ENCODE results near the gene LIPA.
A peak's percentile ranks its signal among the peaks of the same experiment; 100 is the strongest.

Gene LIPA

DNA sequence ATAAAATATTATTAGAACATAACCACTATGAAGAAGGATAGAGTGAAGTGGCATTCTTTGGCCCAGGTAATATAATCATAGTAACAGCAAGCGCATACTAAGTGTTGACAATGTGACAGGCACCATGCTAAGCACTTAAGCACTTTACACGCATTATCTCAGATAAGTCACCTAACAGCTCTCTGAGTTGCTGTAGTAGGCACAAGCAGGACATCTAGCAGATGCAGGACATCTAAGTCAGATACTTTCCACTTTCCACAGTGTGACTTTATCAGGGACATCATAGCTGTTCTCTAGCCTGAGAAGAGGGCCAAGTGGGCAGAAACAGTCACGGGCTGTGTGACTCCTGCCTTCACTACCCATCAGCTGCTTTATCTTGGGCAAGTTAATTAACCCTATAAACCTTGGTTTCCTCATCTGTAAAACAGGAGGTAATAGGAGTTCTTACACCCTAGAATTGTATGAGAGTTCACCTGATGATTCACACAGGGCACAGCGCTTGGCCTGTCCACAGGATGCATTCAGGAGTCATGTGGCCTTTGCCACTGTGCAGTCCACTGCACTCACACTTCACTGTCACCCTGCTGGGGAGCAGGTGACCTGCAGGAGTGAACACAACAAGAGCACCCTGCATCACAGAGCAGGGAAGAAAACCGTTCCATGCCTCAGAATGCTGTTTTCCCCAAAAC, 12.5 kb downstream of the LIPA start:
- ATAC-seq = no peak

GRCh38 chr10:89237849-89238248, 13.7 kb downstream of the LIPA start:
- no peak for ATAC-seq

GRCh38 chr10:89236226-89236797, 15.3 kb downstream of the LIPA start:
- ATAC-seq = no peak

DNA sequence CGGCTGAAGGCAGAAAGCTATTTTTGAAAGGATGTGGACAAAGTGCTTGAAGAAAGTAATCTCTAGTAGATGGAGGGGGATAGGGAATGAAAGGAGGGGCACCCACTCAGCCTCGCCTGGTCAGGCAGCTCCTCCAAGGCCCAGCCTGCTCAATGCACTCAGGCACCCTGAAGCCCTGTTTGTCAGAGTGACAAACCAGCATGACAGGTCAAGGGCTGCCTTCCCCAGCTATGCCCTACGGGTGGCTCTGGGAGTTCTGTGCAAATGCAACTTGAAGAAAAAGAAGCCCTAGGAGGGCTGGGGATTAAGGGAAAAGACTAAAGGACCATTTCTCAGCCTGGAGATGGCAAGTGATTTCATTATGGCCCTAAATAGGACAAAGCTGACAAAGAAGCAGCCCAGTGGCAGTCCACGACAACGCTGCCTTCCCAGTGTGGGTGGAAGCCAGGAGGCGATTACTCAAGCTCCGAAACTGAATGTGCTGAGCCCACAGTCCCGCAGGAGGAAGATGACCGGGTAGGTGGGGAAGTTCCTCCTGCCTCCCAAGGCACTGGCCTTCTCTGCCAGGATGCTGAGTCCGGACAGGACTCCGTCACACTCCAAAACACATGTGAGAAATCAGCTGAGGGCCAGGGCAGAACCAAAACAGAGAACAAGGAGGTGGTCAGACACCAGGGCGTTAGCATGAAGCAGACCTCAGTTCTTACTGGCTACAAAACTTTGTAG, 16.3 kb downstream of the LIPA start:
- ATAC-seq = no peak

- no peak for ATAC-seq
These were observed 18.5 kb downstream of the LIPA start for GRCh38 chr10:89233033-89233432.

DNA sequence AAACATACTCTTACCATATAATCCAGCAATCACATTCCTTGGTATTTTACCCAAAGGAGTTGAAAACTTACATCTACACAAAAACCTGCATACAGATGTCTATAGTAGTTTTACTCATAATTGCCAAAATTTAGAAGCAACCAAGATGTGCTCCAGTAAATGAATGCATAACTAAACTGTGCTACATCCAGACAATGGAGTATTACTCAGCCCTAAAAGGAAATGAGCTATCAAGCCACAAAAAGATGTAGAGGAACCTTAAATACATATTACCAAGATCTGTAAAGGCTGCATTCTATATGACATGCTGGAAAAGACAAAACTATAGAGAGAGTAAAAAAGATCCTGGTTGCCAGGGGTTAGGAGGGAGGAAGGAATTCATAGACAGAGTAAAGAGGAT, 22.6 kb downstream of the LIPA start:
- no peak for ATAC-seq

- ATAC-seq = no peak
These were observed 23.4 kb downstream of the LIPA start for GRCh38 chr10:89228146-89228545.

- no peak for ATAC-seq
These were observed 24.7 kb downstream of the LIPA start for GRCh38 chr10:89226891-89227290.

DNA sequence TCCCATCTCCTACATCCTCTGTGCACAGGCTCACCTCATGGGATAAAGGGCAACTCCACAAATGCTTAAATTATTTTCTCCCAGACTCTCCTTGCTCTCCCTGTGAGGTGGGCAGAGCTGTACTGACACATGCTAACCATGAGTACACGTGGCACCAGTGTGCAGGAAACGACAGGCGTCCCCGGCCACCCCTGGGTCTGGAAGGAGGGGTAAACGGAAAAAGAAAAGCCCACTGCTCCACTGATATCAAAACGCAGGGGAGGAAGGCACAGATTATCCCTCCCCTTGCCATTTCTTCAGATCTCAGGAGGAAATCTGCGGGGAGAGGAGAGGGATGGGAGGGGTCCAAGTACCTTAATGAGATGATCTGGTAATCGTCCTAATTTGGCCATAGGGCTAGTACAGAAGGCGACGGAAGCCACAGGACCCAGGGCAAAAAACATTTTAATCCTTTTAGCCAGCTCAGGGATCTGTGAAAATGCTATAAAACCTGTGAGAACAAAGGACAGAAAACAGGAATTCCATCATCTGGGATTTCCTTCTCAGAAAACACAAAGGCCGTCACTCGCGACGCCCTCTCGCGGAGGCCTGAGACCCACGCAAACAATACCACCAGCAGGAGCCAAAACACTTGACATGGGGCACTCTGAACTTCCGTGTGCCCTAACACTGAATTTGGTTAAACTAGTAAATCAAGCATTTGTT, 26.7 kb downstream of the LIPA start:
- ATAC-seq = peak in 1 of 2 donors; percentile 30

- no peak for ATAC-seq
These were observed 29.7 kb downstream of the LIPA start for GRCh38 chr10:89221919-89222318.

DNA sequence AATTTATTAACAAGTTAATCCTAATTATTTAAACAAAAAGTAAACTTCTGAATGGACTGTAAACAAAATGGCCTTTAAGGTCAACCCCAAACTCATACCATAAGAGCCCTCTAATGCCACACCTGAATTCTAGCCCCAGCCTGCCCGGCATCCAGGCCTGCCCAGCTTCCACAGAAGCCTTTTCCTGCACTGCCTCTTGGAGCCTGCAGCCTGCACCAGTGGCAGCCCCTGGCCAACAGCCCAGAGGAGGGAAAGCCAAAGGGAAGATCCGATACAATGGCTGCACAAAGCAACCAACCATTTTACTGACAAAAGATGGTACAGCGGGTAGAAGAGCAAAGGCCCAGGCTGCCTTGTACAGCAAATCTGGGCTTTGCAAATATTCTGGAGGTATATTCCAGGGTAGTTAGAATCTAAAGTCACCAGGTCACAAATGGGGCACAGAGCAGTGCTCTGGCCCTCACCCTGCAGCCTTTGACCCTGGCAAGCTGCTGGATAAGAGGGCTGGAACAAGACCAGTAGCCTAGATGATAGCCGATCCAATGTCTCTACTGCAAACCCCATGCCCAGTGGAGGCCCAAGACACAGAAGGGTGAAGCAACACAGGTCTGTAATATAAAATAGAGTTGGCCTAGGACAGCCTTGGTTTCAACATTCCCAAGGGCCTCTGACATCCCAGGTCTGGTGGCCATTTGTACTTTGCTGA, 31.9 kb downstream of the LIPA start:
- no peak for ATAC-seq

- ATAC-seq = peak; percentile 44 to 64
These were observed 34.3 kb downstream of the LIPA start for GRCh38 chr10:89217057-89217990.

DNA sequence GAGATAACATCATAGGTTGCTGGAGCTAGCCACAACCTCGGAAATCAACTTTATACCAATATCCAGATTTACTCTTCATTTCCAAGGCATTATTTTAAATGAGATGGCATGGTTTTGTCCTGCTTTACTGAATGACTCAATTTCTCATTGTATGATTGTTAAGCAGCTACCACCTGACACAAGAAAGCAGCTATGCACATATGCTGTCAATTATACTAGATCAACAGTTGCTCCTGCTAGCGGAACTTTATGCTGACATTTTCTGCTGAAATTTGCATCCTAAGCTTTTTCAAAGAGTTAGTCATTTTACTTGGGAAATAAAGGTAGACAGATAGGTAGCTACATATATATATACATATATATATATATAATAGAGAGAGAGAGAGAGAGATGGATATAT, 35.5 kb downstream of the LIPA start:
- ATAC-seq = no peak

GRCh38 chr10:89215511-89215910, 36.1 kb downstream of the LIPA start:
- ATAC-seq = no peak

GRCh38 chr10:89214566-89215165, 36.9 kb downstream of the LIPA start:
- ATAC-seq = no peak

DNA sequence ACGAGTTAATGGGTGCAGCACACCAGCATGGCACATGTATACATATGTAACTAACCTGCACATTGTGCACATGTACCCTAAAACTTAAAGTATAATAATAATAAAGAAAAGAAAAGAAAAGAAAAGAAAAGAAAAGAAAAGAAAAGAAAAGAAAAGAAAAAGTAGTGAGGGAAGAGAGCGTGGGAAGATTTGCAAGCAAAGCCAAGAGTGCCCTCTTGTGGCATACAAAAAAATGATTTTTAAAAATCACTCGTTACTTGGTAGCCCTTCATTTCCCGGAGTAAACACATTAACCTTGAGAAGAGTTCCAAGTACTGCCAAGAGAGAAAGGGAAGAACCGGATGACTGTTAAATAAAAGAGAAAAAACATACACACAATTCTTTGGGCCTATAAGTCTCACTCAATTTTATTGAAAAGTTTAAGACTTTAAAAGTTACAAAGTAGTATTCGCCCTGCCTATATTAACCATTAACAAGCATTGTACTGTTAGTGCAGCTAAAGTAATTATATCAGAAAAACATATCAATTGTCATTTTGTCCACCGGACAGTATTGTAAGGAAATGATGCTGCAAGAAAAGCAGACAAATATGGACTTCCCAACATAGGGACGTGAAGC, 38.3 kb downstream of the LIPA start:
- ATAC-seq = no peak

- ATAC-seq = no peak
These were observed 40.7 kb downstream of the LIPA start for GRCh38 chr10:89210794-89211425.

DNA sequence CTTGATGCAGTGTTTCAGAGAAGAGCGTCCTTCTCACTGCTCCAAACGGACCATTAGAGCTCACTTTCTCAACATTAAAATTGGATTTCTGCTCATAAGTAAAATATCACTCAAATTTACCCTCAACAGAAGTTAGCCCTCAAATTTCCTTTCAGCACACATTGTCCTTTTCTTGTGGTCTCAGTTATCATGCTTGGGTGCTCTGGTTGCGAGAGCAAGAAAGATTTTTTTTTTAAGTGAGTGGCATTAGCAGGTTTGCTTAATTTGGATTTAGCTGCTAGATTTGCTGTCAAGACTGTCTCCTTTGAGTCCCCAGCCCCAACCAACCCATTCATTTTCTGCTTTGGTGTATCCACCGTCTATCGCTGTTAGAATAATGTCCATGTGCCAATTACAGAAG, 41.9 kb downstream of the LIPA start:
- no peak for ATAC-seq

- peak; percentile 8 to 26 for ATAC-seq
These were observed 43.6 kb downstream of the LIPA start for GRCh38 chr10:89207801-89208551.
